GM12878 (cell line): ENCODE data around the gene SULF2. TPM values are rescaled to one million over a fixed set of nuclear protein-coding genes. Genes with fewer than 3 reads are reported as not detected.
A peak's percentile ranks its signal among the peaks of the same experiment; 100 is the strongest.

Experiments
- ATAC-seq: fragments of 200-7000 bp; cut with Tn5 transposase; 3 replicates; pipeline ENCODE4 v1.9.1; 2020; ENCODE audit warnings: mild to moderate bottlenecking, moderate library complexity
- BruUV-seq: library from RNA; stranded (reverse); fragments of 400-500 nt; replicated peaks from 2 replicates; lab custom pipeline; 2021; lab: Mats Ljungman, UMichigan
- CTCF ChIA-PET: fragments of 300-600 bp; sonication (Branson Sonifier 250); formaldehyde crosslinking; extraction: SDS; loops from one replicate; lab custom pipeline; 2021; ENCODE audit warnings: inconsistent platforms; lab: Yijun Ruan, JAX
- POLR2A ChIA-PET: fragments of 350-600 bp; formaldehyde crosslinking; extraction: SDS; loops from one replicate; lab custom pipeline; 2021; ENCODE audit warnings: inconsistent platforms; lab: Charles Lee
- RAD21 ChIA-PET: fragments of 300-600 bp; sonication (Branson Sonifier 250); formaldehyde crosslinking; loops from one replicate; lab custom pipeline; 2023; ENCODE audit warnings: antibody characterized with exemption; ENCODE audit not compliant: unreplicated experiment; lab: Charles Lee
- SMC1A ChIA-PET: fragments of 300-600 bp; sonication (Branson Sonifier 250); formaldehyde crosslinking; loops from one replicate; lab custom pipeline; 2023; ENCODE audit not compliant: unreplicated experiment, uncharacterized antibody; lab: Charles Lee
- DNase-seq: peaks from one replicate; pipeline ENCODE4 v3.0.0-alpha.2; 2011; ENCODE audit warnings: low read depth, low spot score
- FAIRE-seq: peaks from 3 replicates; lab custom pipeline; 2011; peaks lifted over from hg19 to GRCh38; lab: Jason Lieb, UNC
- H2AFZ ChIP-seq: 2 replicates; pipeline ENCODE4 v1.6.0; 2011; ENCODE audit warnings: low read depth, low read length, control low read depth; ENCODE audit not compliant: control insufficient read depth
- H3K27ac ChIP-seq: 2 replicates; pipeline ENCODE4 v1.5.1; 2011; ENCODE audit warnings: control low read depth; ENCODE audit not compliant: control insufficient read depth, insufficient read depth
- H3K27me3 ChIP-seq, 2 experiments: replicated peaks in 1 of 2; 2 replicates each; pipeline versions ENCODE4 v1.6.0 to v1.6.1; 2011; ENCODE audit warnings: low read length in 1 of 2; ENCODE audit not compliant: control insufficient read depth in 2 of 2, insufficient read depth in 2 of 2
- H3K36me3 ChIP-seq, 2 experiments: 2 replicates each; pipeline ENCODE4 v1.5.1; 2011; ENCODE audit warnings: low read length in 1 of 2; ENCODE audit not compliant: control insufficient read depth in 2 of 2, insufficient read depth in 2 of 2
- H3K4me1 ChIP-seq: 2 replicates; pipeline ENCODE4 v1.6.1; 2011; ENCODE audit warnings: mild to moderate bottlenecking, low read length, moderate library complexity, mixed read lengths; ENCODE audit not compliant: control insufficient read depth, insufficient read depth
- H3K4me2 ChIP-seq: 2 replicates; pipeline ENCODE4 v1.6.0; 2011; ENCODE audit warnings: control low read depth; ENCODE audit not compliant: control insufficient read depth, insufficient read depth
- H3K4me3 ChIP-seq: fragments of 200-600 bp; sonication (generic); 2 replicates; pipeline ENCODE4 v1.5.1; 2016
- H3K79me2 ChIP-seq: 2 replicates; pipeline ENCODE4 v1.6.0; 2011; ENCODE audit warnings: low read length; ENCODE audit not compliant: control insufficient read depth, insufficient read depth
- H3K9ac ChIP-seq: 2 replicates; pipeline ENCODE4 v1.8.0; 2011; ENCODE audit warnings: low read length, control low read depth, mixed read lengths; ENCODE audit not compliant: control insufficient read depth, insufficient read depth
- H3K9me3 ChIP-seq: replicated peaks from 3 replicates; pipeline ENCODE4 v1.5.1; 2011; ENCODE audit warnings: mild to moderate bottlenecking, low read length; ENCODE audit not compliant: control insufficient read depth, insufficient read depth
- H4K20me1 ChIP-seq: 2 replicates; pipeline ENCODE4 v1.6.0; 2011; ENCODE audit not compliant: control insufficient read depth, insufficient read depth
- ETV6 ChIP-seq, 2 experiments: fragments of 450-650 bp in 1 of 2; IDR thresholded peaks in 1 of 2; conservative IDR thresholded peaks in 1 of 2; 2 replicates each; pipeline ENCODE4 v1.6.1; 2014; ENCODE audit warnings: antibody characterized with exemption in 1 of 2, borderline replicate concordance in 1 of 2, low read depth in 1 of 2, mild to moderate bottlenecking in 1 of 2, moderate library complexity in 1 of 2
- GATAD2B ChIP-seq: fragments of 450-650 bp; conservative IDR thresholded peaks from 2 replicates; pipeline ENCODE4 v1.6.1; 2017; ENCODE audit warnings: low read depth, mild to moderate bottlenecking, moderate library complexity
- IKZF1 ChIP-seq: fragments of 450-650 bp; conservative IDR thresholded peaks from 2 replicates; pipeline ENCODE4 v1.6.1; 2017; ENCODE audit warnings: antibody characterized with exemption, mild to moderate bottlenecking
- MEF2A ChIP-seq: IDR thresholded peaks from 2 replicates; pipeline ENCODE4 v1.6.1; 2011; ENCODE audit warnings: low read depth, mild to moderate bottlenecking, low read length, moderate library complexity; ENCODE audit not compliant: insufficient read depth
- NFXL1 ChIP-seq: fragments of 450-650 bp; IDR thresholded peaks from 2 replicates; pipeline ENCODE4 v1.6.1; 2017; ENCODE audit warnings: antibody characterized with exemption, mild to moderate bottlenecking, borderline replicate concordance
- SMAD1 ChIP-seq: fragments of 450-650 bp; IDR thresholded peaks from 2 replicates; pipeline ENCODE4 v1.6.1; 2018; ENCODE audit warnings: mild to moderate bottlenecking, low read depth; ENCODE audit not compliant: partially characterized antibody
- SPI1 ChIP-seq: IDR thresholded peaks from 2 replicates; pipeline ENCODE4 v1.6.1; 2011; ENCODE audit warnings: low read depth, mild to moderate bottlenecking, low read length, moderate library complexity, borderline replicate concordance; ENCODE audit not compliant: insufficient read depth
- WGBS: methylation state at CpG from one replicate; pipeline ENCODE4 v1.1.6; 2016; ENCODE audit warnings: low lambda C conversion rate; ENCODE audit not compliant: insufficient replicate concordance, insufficient coverage; ENCODE audit errors: missing lambda C conversion rate; 5-methylcytosine and 5-hydroxymethylcytosine counted together
- in situ Hi-C: fragments of 300-500 bp; cut with MboI; formaldehyde crosslinking; loops from 9 replicates; pipeline ENCODE4 v1.14.3; 2018; ENCODE audit warnings: mixed read lengths
- intact Hi-C: fragments of 100-400 bp; cut with micrococcal nuclease; formaldehyde crosslinking; loops from one replicate; pipeline ENCODE4 v1.14.2; 2022; ENCODE audit not compliant: unreplicated experiment
- polyA plus RNA-seq, 11 experiments: library from polyadenylated mRNA; depleted of rRNA in 4 of 11; unstranded in 6 of 11; stranded (reverse) in 5 of 11; fragments of >200 nt; fragmentation: Nextera tagmentation in 4 of 11; fragmentation: Illumina TruSeq in 1 of 11; extraction: Ambion mirVana in 4 of 11; extraction: Trizol in 1 of 11; gene quantifications; 1 replicate in 1 of 11; 2 replicates in 10 of 11; pipeline versions ENCODE4 v1.2.1 to v1.2.3, GENCODE V29; 2011 to 2016; ENCODE audit warnings: inconsistent platforms in 2 of 11, missing spikeins in 2 of 11, low read depth in 1 of 11
- total RNA-seq, 4 experiments: library from RNA; depleted of rRNA in 3 of 4; stranded (reverse); fragments of >200 nt in 3 of 4; fragmentation: Illumina TruSeq in 1 of 4; extraction: Trizol in 1 of 4; gene quantifications; 2 replicates each; pipeline versions ENCODE4 v1.2.1 to v1.2.3, GENCODE V29; 2013 to 2021
- TF ChIP-seq, protein P1 (sequence below): IDR thresholded peaks from 2 replicates; pipeline ENCODE4 v1.6.1; 2011; ENCODE audit warnings: mild to moderate bottlenecking, low read depth, low read length, moderate library complexity; ENCODE audit not compliant: insufficient replicate concordance
- TF ChIP-seq, protein P2 (sequence below): IDR thresholded peaks from 2 replicates; pipeline ENCODE4 v1.6.1; 2012; ENCODE audit warnings: low read depth, low read length, improper control_type of control experiment

SULF2 gene
- total and polyA plus RNA-seq, 10 of the 15 experiments (the other 5 are each of a cell fraction or from before 2014, with no cell fraction given) = 0.69 to 4.1 (median 1.6) TPM

DNA sequence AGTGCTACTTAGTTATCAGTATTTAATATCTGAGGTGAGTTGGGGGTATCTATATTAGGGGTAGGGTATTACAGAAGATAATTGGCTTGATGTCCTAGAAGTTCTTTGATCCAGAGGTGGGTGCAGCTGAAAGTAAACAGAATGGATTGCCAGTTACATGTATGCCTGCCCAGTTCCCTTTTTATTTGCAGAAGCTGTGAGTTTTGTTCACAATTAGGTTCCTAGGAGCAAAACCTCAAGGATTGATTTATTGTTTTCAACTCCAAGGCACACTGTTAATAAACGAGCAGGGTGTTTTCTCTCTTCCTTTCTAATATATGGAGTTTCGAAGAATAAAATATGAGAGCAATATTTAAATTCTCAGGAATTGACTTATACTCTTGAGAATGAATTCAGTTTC is 129.0 kb downstream of the SULF2 start:
- no peak overlapping the region for H3K9ac ChIP-seq
- ChIA-PET POLR2A (interaction anchor here (0.6 kb wide), 1 partner anchor 152 kb away, joined by 3 read pairs; no protein-coding TSS in a partner anchor), CTCF (no interaction called here), SMC1A (no interaction called here), RAD21 (interaction anchor here (0.5 kb wide), 1 partner anchor 767 kb away, joined by 3 read pairs; no protein-coding TSS in a partner anchor)
- H3K9me3 ChIP-seq = no peaks in the 10 kb centered on the region
- H3K27ac ChIP-seq = no peak overlapping the region
- ATAC-seq = no peak
- no TSS peak for BruUV-seq
- H3K36me3 ChIP-seq = peaks cover 9 to 52% of the 10 kb centered on the region in 2 experiments
- no peaks in the 10 kb centered on the region for H3K4me1 ChIP-seq
- H3K4me3 ChIP-seq = no peak overlapping the region
- TF ChIP-seq GATAD2B (no peak), NFXL1 (peak; percentile 40; the same call in 1 of the 2 replicates), SPI1 (peak; percentile 29; the same call in 1 of the 2 replicates)
- TF ChIP-seq, protein P1, sequence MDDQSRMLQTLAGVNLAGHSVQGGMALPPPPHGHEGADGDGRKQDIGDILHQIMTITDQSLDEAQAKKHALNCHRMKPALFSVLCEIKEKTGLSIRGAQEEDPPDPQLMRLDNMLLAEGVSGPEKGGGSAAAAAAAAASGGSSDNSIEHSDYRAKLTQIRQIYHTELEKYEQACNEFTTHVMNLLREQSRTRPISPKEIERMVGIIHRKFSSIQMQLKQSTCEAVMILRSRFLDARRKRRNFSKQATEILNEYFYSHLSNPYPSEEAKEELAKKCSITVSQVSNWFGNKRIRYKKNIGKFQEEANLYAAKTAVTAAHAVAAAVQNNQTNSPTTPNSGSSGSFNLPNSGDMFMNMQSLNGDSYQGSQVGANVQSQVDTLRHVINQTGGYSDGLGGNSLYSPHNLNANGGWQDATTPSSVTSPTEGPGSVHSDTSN = no peak
- TF ChIP-seq, protein P2, sequence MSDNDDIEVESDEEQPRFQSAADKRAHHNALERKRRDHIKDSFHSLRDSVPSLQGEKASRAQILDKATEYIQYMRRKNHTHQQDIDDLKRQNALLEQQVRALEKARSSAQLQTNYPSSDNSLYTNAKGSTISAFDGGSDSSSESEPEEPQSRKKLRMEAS = no peak
- no peak for FAIRE-seq
- intact Hi-C loops (no loop called here), in situ Hi-C loops (no loop called here)
- no peak overlapping the region for H3K4me2 ChIP-seq
- DNase-seq = no peak
- H4K20me1 ChIP-seq = no peaks in the 10 kb centered on the region
- no peaks in the 10 kb centered on the region for H3K79me2 ChIP-seq
- no peak overlapping the region for H2AFZ ChIP-seq
- 80% methylated on average over 2 of the region's 2 CpGs for WGBS
- no peaks in the 10 kb centered on the region for H3K27me3 ChIP-seq

DNA sequence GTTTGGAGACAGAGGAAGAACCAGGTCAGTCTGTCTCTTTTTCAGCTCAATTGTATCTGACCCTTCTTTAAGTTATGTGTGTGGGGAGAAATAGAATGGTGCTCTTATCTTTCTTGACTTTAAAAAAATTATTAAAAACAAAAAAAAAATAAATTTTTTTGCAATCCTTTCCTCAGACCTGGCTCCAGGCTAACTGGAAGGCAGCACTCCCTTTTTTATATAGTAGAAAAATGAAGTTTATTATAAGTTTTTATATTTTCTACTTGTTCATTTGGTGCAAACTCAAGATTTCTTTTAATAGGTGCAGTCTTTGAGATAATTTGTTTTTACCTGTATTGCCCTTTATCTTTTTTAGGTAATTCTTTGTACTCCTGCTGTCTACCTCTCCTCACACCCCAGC is 129.6 kb downstream of the SULF2 start:
- in situ Hi-C loops (no loop called here), intact Hi-C loops (no loop called here)
- Histone ChIP-seq H3K4me3 (no peak overlapping the region), H3K9me3 (no peaks in the 10 kb centered on the region), H3K4me1 (no peaks in the 10 kb centered on the region), H2AFZ (no peak overlapping the region)
- BruUV-seq = no TSS peak
- ChIA-PET CTCF (no interaction called here), SMC1A (no interaction called here)
- TF ChIP-seq ETV6 (conservative IDR thresholded peaks at IDR 0.05 in 1 of 2, IDR thresholded peaks at IDR 0.05 in 1 of 2; ENCODE audit: borderline replicate concordance in 1 of 2, low read depth in 1 of 2) (peak in 1 of 2 experiments; percentile 93; a peak in 1 of 4 replicates), SMAD1 (no peak), MEF2A (no peak), IKZF1 (no peak)
- TF ChIP-seq, all 136 proteins: peak for 1
- POLR2A ChIA-PET = no interaction called here
- no peak for DNase-seq
- RAD21 ChIA-PET = no interaction called here
- ATAC-seq = no peak
- Histone ChIP-seq H3K79me2 (no peaks in the 10 kb centered on the region), H3K27ac (no peak overlapping the region), H3K9ac (no peak overlapping the region), H4K20me1 (no peaks in the 10 kb centered on the region), H3K4me2 (no peak overlapping the region), H3K27me3 (no peaks in the 10 kb centered on the region), H3K36me3 (peaks cover 9 to 50% of the 10 kb centered on the region in 2 experiments)
- FAIRE-seq = no peak
